T-cell (primary cell): ENCODE data around the gene RNF212. TPM values are rescaled to one million over a fixed set of nuclear protein-coding genes. Genes with fewer than 3 reads are reported as not detected.

Experiments used
- ATAC-seq, 4 experiments: fragments of 200-7000 bp in 3 of 4; fragments of 150-1000 bp in 1 of 4; cut with Tn5 transposase; replicated peaks in 1 of 4; 1 replicate in 3 of 4; 2 replicates in 1 of 4; pipeline ENCODE4 v1.10.0; 2021; ENCODE audit warnings: moderate library complexity in 3 of 4, mild to moderate bottlenecking in 2 of 4, moderate number of reproducible peaks in 1 of 4
- CTCF ChIA-PET, 2 donors: fragments of 300-600 bp; sonication (Branson Sonifier 250); formaldehyde crosslinking; loops; one replicate each; lab custom pipeline; 2022; ENCODE audit warnings: antibody characterized with exemption in 2 of 2; lab: Charles Lee
- POLR2A ChIA-PET, 2 donors: fragments of 300-600 bp; sonication (Branson Sonifier 250); formaldehyde crosslinking; loops; one replicate each; lab custom pipeline; 2022; ENCODE audit warnings: antibody characterized with exemption in 2 of 2; lab: Charles Lee
- DNase-seq, 35 experiments: peaks; one replicate each; pipeline versions ENCODE4 v3.0.0 to v3.0.0-alpha.2; 2013 to 2023
- H3K27ac ChIP-seq: one replicate; pipeline ENCODE4 v1.5.1; 2013; ENCODE audit warnings: low read length
- H3K27me3 ChIP-seq, 2 experiments: replicated peaks in 1 of 2; 1 replicate in 1 of 2; 2 replicates in 1 of 2; pipeline versions ENCODE4 v1.6.1 to v1.7.0; 2013; ENCODE audit warnings: low read length in 1 of 2, mixed read lengths in 1 of 2; ENCODE audit not compliant: control insufficient read depth in 2 of 2, insufficient read depth in 2 of 2; ENCODE audit errors: extremely low read depth in 1 of 2
- H3K36me3 ChIP-seq, 2 donors: 1 replicate in 1 of 2; 2 replicates in 1 of 2; pipeline versions ENCODE4 v1.6.1 to v1.7.0; 2013; ENCODE audit warnings: low read length in 1 of 2; ENCODE audit not compliant: control insufficient read depth in 2 of 2, insufficient read depth in 1 of 2; ENCODE audit errors: extremely low read depth in 1 of 2
- H3K4me1 ChIP-seq, 2 experiments: 1 replicate in 1 of 2; 2 replicates in 1 of 2; pipeline versions ENCODE4 v1.6.1 to v1.7.0; 2013; ENCODE audit warnings: low read length in 2 of 2, mixed read lengths in 1 of 2; ENCODE audit not compliant: insufficient read depth in 2 of 2, control insufficient read depth in 1 of 2; ENCODE audit errors: extremely low read depth in 1 of 2
- H3K4me3 ChIP-seq, 2 donors: 1 replicate in 1 of 2; 2 replicates in 1 of 2; pipeline versions ENCODE4 v1.5.1 to v1.7.0; 2013; ENCODE audit warnings: mild to moderate bottlenecking in 2 of 2, low read length in 1 of 2, moderate library complexity in 1 of 2; ENCODE audit not compliant: control insufficient read depth in 1 of 2; ENCODE audit errors: extremely low read depth in 1 of 2
- H3K9me3 ChIP-seq: 2 replicates; pipeline ENCODE4 v1.7.0; 2013
- H3K27ac Mint-ChIP-seq, 2 donors: one replicate each; pipeline ENCODE4 v1.8.0; 2020 to 2021; ENCODE audit warnings: mild to moderate bottlenecking in 2 of 2, mixed read lengths in 2 of 2
- H3K27me3 Mint-ChIP-seq, 2 donors: one replicate each; pipeline ENCODE4 v1.8.0; 2021 to 2022; ENCODE audit warnings: mixed read lengths in 2 of 2
- H3K36me3 Mint-ChIP-seq: one replicate; pipeline ENCODE4 v1.8.0; 2021; ENCODE audit warnings: mixed read lengths
- H3K4me1 Mint-ChIP-seq, 3 donors: one replicate each; pipeline ENCODE4 v1.8.0; 2020 to 2022; ENCODE audit warnings: mixed read lengths in 3 of 3, mild to moderate bottlenecking in 1 of 3
- H3K4me3 Mint-ChIP-seq, 3 donors: one replicate each; pipeline ENCODE4 v1.8.0; 2020 to 2022; ENCODE audit warnings: mild to moderate bottlenecking in 3 of 3, mixed read lengths in 3 of 3, moderate library complexity in 3 of 3
- H3K9me3 Mint-ChIP-seq, 3 donors: one replicate each; pipeline ENCODE4 v1.8.0; 2020 to 2022; ENCODE audit warnings: mixed read lengths in 3 of 3
- WGBS: methylation state at CpG from one replicate; pipeline ENCODE4 v1.1.5; 2013; ENCODE audit warnings: missing lambda C conversion rate; ENCODE audit not compliant: insufficient coverage; 5-methylcytosine and 5-hydroxymethylcytosine counted together
- total RNA-seq, 35 experiments: library from RNA in 6 of 35; stranded (reverse) in 6 of 35; fragments of 120-200 nt in 1 of 35; gene quantifications; one replicate each; pipeline versions ENCODE4 v1.2.1 to v1.2.4 and lab custom pipeline; 2013 to 2026

Gene RNF212
- total RNA-seq, 5 donors from 2014 or later (not counting 1 experiment from before 2014, with no cell fraction given), result 3.0 to 5.3 (median 3.9) TPM

DNA sequence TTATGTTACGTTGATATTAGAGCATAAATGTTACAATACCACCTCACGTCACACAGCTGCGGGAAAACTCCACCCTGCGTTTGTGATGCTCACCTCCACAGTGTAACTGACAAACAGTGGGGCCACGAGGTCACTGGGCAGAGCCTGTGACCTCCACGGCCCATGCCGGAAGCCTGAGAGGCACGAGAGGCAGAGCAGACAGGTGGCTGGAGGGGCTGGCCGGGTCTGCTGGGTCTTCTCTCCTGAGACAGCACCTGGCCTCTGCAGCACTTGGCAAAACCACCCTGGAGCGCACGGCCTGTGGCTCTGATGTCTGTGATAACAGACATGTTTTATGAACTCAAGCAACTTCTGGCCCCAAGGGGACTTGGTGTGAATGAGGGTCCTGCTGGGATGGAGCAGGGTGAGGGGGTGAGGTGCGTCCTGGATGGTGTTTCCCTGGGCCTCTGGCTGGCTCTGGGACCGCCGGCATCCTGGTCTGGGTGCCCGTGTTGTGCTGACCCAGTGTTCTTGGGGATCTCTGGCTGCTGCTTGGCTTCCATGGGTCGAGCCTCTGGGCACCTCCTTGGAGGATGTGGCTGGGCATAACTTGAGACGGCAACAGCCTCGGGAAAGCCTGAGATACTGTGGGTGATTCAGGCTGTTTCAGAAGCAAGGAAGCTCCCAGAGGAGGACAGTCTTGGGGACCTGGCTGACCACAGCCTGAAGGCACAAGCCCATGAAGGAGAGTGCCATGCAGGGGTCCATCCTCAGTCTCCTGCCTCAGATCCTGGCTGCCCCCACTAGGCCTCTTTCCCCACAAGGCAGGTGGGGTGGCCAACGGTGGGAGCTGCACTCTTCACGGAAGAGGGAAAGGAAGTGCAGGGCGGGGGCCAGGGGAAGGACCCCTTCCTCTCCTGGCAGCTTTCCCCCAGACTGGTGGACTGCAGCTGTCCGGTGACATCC, 19.7 kb downstream of the RNF212 start:
- POLR2A ChIA-PET, result no interaction called here
- Histone ChIP-seq H3K27ac (no peak overlapping the region), H3K4me3 (no peak overlapping the region), H3K27me3 (peaks cover 0 to 15% of the 10 kb centered on the region in 2 experiments), H3K4me1 (no peaks in the 10 kb centered on the region), H3K9me3 (no peaks in the 10 kb centered on the region), H3K36me3 (no peaks in the 10 kb centered on the region)
- H3K36me3 Mint-ChIP-seq, result no peaks in the 10 kb centered on the region
- CTCF ChIA-PET, result no interaction called here
- H3K27ac Mint-ChIP-seq, result no peak overlapping the region
- no peaks in the 10 kb centered on the region for H3K4me1 Mint-ChIP-seq
- peaks cover 0 to 8% (median 5%) of the 10 kb centered on the region in 3 donors for H3K9me3 Mint-ChIP-seq
- H3K27me3 Mint-ChIP-seq, result peaks cover 0 to 1% of the 10 kb centered on the region in 2 donors
- ATAC-seq (no peak), DNase-seq (no peak)
- H3K4me3 Mint-ChIP-seq, result no peak overlapping the region
- 68% methylated on average over 20 of the region's 22 CpGs for WGBS

DNA sequence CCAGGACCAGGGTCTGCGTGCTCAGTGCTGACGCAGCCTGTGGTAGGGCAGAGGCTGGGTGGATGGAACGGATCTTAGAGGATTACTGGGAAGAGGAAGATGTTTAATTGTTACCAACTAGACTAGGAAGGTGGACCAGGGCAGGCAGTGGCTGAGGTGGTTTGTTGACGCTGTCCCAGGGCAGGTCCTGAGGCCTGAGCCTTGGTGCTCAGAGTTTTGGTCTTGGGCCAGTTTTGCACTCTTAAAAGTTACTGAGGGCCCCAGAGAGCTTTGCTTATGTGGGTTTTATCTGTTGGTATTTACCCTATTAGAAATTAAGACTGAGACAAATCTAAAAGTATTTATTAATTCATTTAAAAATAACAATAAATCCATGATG, 20.4 kb downstream of the RNF212 start:
- CTCF ChIA-PET, result interaction anchor here in 1 of 2 donors (0.6 kb wide), 1 partner anchor 738 kb away, joined by 3 read pairs; no protein-coding TSS in a partner anchor
- no peaks in the 10 kb centered on the region for H3K36me3 Mint-ChIP-seq
- no peak overlapping the region for H3K27ac ChIP-seq
- H3K4me3 Mint-ChIP-seq, result no peak overlapping the region
- WGBS, result 100% methylated on average over 1 of the region's 4 CpGs
- no peaks in the 10 kb centered on the region for H3K4me1 ChIP-seq
- H3K9me3 Mint-ChIP-seq, result peaks cover 0 to 15% (median 9%) of the 10 kb centered on the region in 3 donors
- no peak overlapping the region for H3K27ac Mint-ChIP-seq
- no peak overlapping the region for H3K4me3 ChIP-seq
- no peaks in the 10 kb centered on the region for H3K36me3 ChIP-seq
- POLR2A ChIA-PET, result no interaction called here
- no peak for DNase-seq
- no peak for ATAC-seq
- no peaks in the 10 kb centered on the region for H3K4me1 Mint-ChIP-seq
- peaks cover 0 to 1% of the 10 kb centered on the region in 2 donors for H3K27me3 Mint-ChIP-seq
- H3K9me3 ChIP-seq, result no peaks in the 10 kb centered on the region
- H3K27me3 ChIP-seq, result peaks cover 0 to 15% of the 10 kb centered on the region in 2 experiments

DNA sequence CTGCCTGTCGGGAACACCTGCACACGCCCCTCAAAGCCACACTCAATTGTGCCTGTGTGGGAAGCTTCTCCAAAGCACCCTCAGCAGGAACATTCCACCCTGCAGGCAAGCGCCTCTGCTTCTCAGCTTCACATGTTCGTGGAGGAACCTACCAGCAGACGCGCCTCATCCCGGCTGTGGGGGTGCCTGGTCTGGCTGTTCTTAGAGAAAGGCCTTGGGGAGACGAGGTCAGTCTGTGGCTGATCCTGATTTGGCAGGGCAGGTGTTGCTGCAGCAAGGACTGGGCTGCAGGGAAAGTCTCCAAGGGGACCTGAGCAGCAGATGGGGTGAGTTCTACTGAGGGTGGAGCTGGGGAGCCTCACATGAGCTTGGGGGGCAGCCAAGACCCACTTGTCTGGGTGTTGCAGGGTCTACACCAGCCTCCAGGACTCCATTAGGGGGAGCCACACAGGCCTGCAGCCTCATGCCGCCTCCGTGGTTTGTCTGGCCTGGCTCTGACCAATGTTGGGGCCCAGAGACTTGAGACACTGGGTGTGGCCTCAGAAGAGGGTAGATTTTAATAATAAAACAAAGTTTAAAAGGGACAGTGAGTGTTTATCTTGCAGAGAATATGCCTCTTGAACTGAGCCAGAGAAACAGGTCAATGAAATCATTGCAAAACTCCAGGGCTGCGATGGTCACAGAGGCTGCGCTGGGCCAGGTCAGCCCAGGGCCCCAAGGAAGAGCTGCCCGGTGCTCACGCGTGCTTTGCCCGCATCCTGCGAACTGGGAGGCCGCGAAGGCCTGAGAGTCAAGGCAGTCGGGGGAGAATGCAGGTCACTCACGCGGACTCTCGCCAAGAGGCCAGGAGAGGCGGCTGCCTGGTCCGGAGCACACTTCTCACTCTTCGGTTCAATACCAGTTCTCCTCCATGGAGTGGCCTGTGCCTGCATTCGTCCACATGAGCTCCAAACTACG, 21.1 kb downstream of the RNF212 start:
- H3K27me3 Mint-ChIP-seq, result peaks cover 0 to 1% of the 10 kb centered on the region in 2 donors
- no peak overlapping the region for H3K4me3 Mint-ChIP-seq

DNA sequence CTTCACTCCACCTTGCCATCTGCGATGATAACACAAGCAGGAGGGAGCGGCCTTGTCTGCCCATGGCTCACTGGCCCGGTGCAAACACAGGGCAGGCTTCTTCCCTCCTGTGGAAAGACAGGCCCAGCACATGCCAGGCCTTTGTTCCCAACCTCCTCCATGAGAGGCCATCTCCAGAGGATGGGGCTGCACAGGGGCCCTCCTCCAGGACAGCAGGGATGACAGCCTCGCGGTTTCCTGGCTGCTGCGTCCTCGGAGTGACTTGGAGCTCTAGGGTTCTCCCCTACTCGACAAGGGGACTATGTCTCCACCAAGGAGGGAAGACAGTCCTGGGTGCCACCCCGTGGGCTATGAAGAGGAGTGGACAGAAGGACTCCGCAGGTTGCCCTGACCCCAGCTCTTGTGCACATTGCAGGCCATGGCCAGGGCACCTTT, 21.8 kb downstream of the RNF212 start:
- Mint-ChIP-seq H3K27ac (no peak overlapping the region), H3K4me3 (no peak overlapping the region), H3K27me3 (no peaks in the 10 kb centered on the region)

More for the DNA sequence above, 21.1 kb downstream of the RNF212 start:
- Histone ChIP-seq H3K27ac (no peak overlapping the region), H3K4me1 (no peaks in the 10 kb centered on the region), H3K36me3 (no peaks in the 10 kb centered on the region), H3K27me3 (peaks cover 0 to 13% of the 10 kb centered on the region in 2 experiments), H3K4me3 (no peak overlapping the region), H3K9me3 (no peaks in the 10 kb centered on the region)
- ATAC-seq, result no peak
- Mint-ChIP-seq H3K27ac (no peak overlapping the region), H3K36me3 (no peaks in the 10 kb centered on the region), H3K4me1 (no peaks in the 10 kb centered on the region), H3K9me3 (peaks cover 0 to 18% (median 10%) of the 10 kb centered on the region in 3 donors)
- WGBS, result 92% methylated on average over 25 of the region's 28 CpGs
- POLR2A ChIA-PET, result no interaction called here
- no peak for DNase-seq
- CTCF ChIA-PET, result interaction anchor here in 1 of 2 donors (0.6 kb wide), 1 partner anchor 737 kb away, joined by 3 read pairs; no protein-coding TSS in a partner anchor

DNA sequence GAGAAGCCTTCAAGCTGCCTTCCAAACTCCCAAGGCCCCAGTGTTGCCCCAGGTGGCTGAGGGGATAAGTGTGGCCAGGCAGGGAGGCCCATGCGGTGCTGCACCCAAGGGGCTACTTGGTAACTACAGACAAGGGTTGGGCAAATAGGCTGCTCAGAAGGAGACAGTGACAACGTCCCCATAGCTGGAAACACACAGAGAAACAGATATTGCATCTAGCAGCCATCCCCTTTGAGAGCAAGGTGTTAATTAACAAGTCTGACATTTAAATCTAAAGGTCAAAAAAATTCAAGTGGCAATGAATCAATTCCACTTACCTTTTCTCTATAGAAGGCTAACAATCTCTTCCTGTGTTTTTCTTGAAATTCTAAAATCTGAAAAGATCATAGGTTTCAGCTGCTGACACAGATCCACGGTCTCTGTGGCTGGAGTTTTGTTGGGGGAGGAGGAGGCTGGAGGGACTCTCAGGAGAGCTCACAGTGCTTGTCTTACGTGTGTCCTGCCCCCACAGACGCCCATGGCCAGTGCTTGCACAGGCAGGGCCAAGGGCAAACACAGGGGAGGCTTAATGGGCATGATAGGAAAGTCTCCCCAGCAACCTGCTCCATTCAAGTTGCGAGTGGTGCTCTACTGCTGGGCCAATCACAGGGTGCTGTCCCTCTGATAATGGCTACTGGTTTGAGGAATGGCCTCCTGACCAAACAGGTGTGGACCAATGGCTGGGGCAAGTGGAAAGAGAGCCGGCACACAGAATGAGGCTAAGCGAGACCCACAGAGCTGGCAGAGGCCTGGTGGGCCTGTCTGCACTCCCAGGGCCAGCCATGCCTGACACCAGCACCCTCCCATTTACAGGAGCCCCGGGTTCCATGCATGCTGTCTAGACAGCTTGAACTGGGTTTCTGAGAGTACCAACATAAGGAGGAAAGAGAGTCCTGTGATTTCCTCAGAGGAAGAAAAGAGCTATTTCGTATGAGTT, 22.6 kb downstream of the RNF212 start:
- ATAC-seq (no peak), DNase-seq (no peak)
- H3K27me3 Mint-ChIP-seq, result peaks cover 0 to 1% of the 10 kb centered on the region in 2 donors
- 74% methylated on average over 6 of the region's 10 CpGs for WGBS
- no peaks in the 10 kb centered on the region for H3K9me3 ChIP-seq
- CTCF ChIA-PET, result no interaction called here
- no peak overlapping the region for H3K4me3 Mint-ChIP-seq
- H3K27ac Mint-ChIP-seq, result no peak overlapping the region
- no peaks in the 10 kb centered on the region for H3K36me3 ChIP-seq
- H3K4me1 ChIP-seq, result no peaks in the 10 kb centered on the region
- H3K4me1 Mint-ChIP-seq, result no peaks in the 10 kb centered on the region
- H3K4me3 ChIP-seq, result no peak overlapping the region
- peaks cover 0 to 18% (median 10%) of the 10 kb centered on the region in 3 donors for H3K9me3 Mint-ChIP-seq
- POLR2A ChIA-PET, result no interaction called here
- H3K36me3 Mint-ChIP-seq, result no peaks in the 10 kb centered on the region
- H3K27ac ChIP-seq, result no peak overlapping the region
- H3K27me3 ChIP-seq, result peaks cover 0 to 12% of the 10 kb centered on the region in 2 experiments

More for the DNA sequence above, 21.8 kb downstream of the RNF212 start:
- H3K36me3 Mint-ChIP-seq, result no peaks in the 10 kb centered on the region
- H3K36me3 ChIP-seq, result no peaks in the 10 kb centered on the region
- no peak overlapping the region for H3K4me3 ChIP-seq
- no peak overlapping the region for H3K27ac ChIP-seq
- peaks cover 0 to 18% (median 10%) of the 10 kb centered on the region in 3 donors for H3K9me3 Mint-ChIP-seq
- no peaks in the 10 kb centered on the region for H3K4me1 Mint-ChIP-seq
- no peaks in the 10 kb centered on the region for H3K9me3 ChIP-seq
- 79% methylated on average over 7 of the region's 10 CpGs for WGBS
- POLR2A ChIA-PET, result no interaction called here
- CTCF ChIA-PET, result no interaction called here
- H3K27me3 ChIP-seq, result peaks cover 0 to 9% of the 10 kb centered on the region in 2 experiments
- no peak for ATAC-seq
- DNase-seq, result no peak
- H3K4me1 ChIP-seq, result no peaks in the 10 kb centered on the region
